ENCODE results near the gene CERK. TPM values are rescaled to one million over a fixed set of nuclear protein-coding genes. Genes with fewer than 3 reads are reported as not detected.
"Not testable (repeated sequence)": the region's sequence is repeated elsewhere in the genome, so short reads cannot be mapped to it uniquely, and the experiment has no call there.

Gene CERK
- polyA plus RNA-seq (2013, experiment 1 of 2; ENCODE audit: insufficient read length): 44.5 TPM
- 42.2 TPM for polyA plus RNA-seq (2013, experiment 2 of 2; ENCODE audit: insufficient read length)

GRCh38 chr22:46737976-46738646, at the start of gene CERK:
TSS of gene CERK (minus strand) at chr22:46738252. CDS start at chr22:46738148, 104 bp downstream.
- peak; percentile 75 for DNase-seq

GRCh38 chr22:46783721-46784120, 45.7 kb upstream of the CERK start:
- DNase-seq: no peak

- not testable (repeated sequence) for DNase-seq
Measured at GRCh38 chr22:46782200-46782599, 44.1 kb upstream of the CERK start.

GRCh38 chr22:46781291-46781690, 43.2 kb upstream of the CERK start:
- DNase-seq: no peak

GRCh38 chr22:46780453-46780852, 42.4 kb upstream of the CERK start:
- DNase-seq: no peak

- DNase-seq: no peak
Measured at GRCh38 chr22:46779651-46780050, 41.6 kb upstream of the CERK start.

GRCh38 chr22:46779023-46779422, 41.0 kb upstream of the CERK start:
- no peak for DNase-seq

- DNase-seq: no peak
Measured at GRCh38 chr22:46777609-46777970, 39.5 kb upstream of the CERK start.

GRCh38 chr22:46776876-46777608, 39.0 kb upstream of the CERK start:
- no peak for DNase-seq

GRCh38 chr22:46775850-46776826, 38.1 kb upstream of the CERK start:
- no peak for DNase-seq

- no peak for DNase-seq
Measured at GRCh38 chr22:46774980-46775849, 37.2 kb upstream of the CERK start.

- DNase-seq: no peak
Measured at GRCh38 chr22:46774253-46774979, 36.4 kb upstream of the CERK start.

GRCh38 chr22:46773076-46773475, 35.0 kb upstream of the CERK start:
- no peak for DNase-seq

GRCh38 chr22:46770726-46771125, 32.7 kb upstream of the CERK start:
- DNase-seq: no peak

- DNase-seq: no peak
Measured at GRCh38 chr22:46770151-46770641, 32.1 kb upstream of the CERK start.

GRCh38 chr22:46769706-46770105, 31.7 kb upstream of the CERK start:
- no peak for DNase-seq

- no peak for DNase-seq
Measured at GRCh38 chr22:46769191-46769675, 31.2 kb upstream of the CERK start.

- no peak for DNase-seq
Measured at GRCh38 chr22:46767249-46767985, 29.4 kb upstream of the CERK start.

GRCh38 chr22:46766611-46767010, 28.6 kb upstream of the CERK start:
- no peak for DNase-seq
